ENCODE data around the gene SPIB. TPM values are rescaled to one million over a fixed set of nuclear protein-coding genes. Genes with fewer than 3 reads are reported as not detected.

SPIB gene
- total and polyA plus RNA-seq, 2 of the 4 experiments (the other 2 are of a cell fraction), result not detected

GRCh38 chr19:50453243-50453642, 34.5 kb downstream of the SPIB start:
- no peak overlapping the region for H3K27ac ChIP-seq (ENCODE audit: insufficient read depth, low read length)
- H3K18ac ChIP-seq (ENCODE audit: low read depth, low read length), result no peak overlapping the region
- CTCF ChIA-PET, result interaction anchor here (0.6 kb wide), 1 partner anchor 454 kb away, joined by 3 read pairs; no protein-coding TSS in a partner anchor
- H3K36me3 ChIP-seq (ENCODE audit: control insufficient read depth, insufficient read depth, low read length), result no peaks in the 10 kb centered on the region
- dilution Hi-C loops (cut with HindIII; ENCODE audit: low sequenced_read_pairs, unreplicated experiment) (no loop called here), intact Hi-C loops (cut with micrococcal nuclease) (no loop called here), in situ Hi-C loops (cut with MboI; ENCODE audit: low sequenced_read_pairs) (no loop called here)
- H4K8ac ChIP-seq (ENCODE audit: low read depth in 2 of 2, low read length in 2 of 2), result no peak overlapping the region
- no peak overlapping the region for H2BK5ac ChIP-seq (ENCODE audit: low read depth, low read length, poor library complexity, severe bottlenecking)
- no peak overlapping the region for H4K5ac ChIP-seq (ENCODE audit: low read depth, low read length)
- ATAC-seq (ENCODE audit: low read depth) (no peak), DNase-seq (no peak)
- peaks cover 8% of the 10 kb centered on the region; the same call in 1 of the 2 replicates for H3K27me3 ChIP-seq (ENCODE audit: control insufficient read depth, insufficient read depth, low read length)
- no peak overlapping the region for H3K14ac ChIP-seq (replicated peaks; ENCODE audit: low read depth, low read length)
- H3K4me2 ChIP-seq (ENCODE audit: low read depth, low read length), result no peak overlapping the region
- no peak overlapping the region for H2AK5ac ChIP-seq (ENCODE audit: low read depth, low read length)
- no CpG with 5 or more reads among the region's 3 CpGs for WGBS, 2 experiments (ENCODE audit: extremely low coverage in 2 of 2, insufficient read length in 1 of 2)
- H3K56ac ChIP-seq (ENCODE audit: extremely low read depth, insufficient read depth, low read length), result no peak overlapping the region
- H3K4me1 ChIP-seq (ENCODE audit: control insufficient read depth, insufficient read depth, low read length), result no peaks in the 10 kb centered on the region
- BruUV-seq (replicated peaks), result no TSS peak
- H3K23ac ChIP-seq (ENCODE audit: low read depth, low read length), result no peak overlapping the region
- H3K4ac ChIP-seq (ENCODE audit: low read depth, low read length), result no peak overlapping the region
- H3K9me3 ChIP-seq (ENCODE audit: control insufficient read depth, insufficient read depth, low read length), result no peaks in the 10 kb centered on the region
- no peak overlapping the region for H2BK20ac ChIP-seq (ENCODE audit: low read depth, low read length)
- H2AK9ac ChIP-seq (replicated peaks; ENCODE audit: low read depth, low read length, poor library complexity), result no peak overlapping the region
- H2BK15ac ChIP-seq (ENCODE audit: low read depth, low read length), result no peak overlapping the region
- H3K9me1 ChIP-seq (ENCODE audit: insufficient read depth, low read length), result no peaks in the 10 kb centered on the region
- TF ChIP-seq FOS (IDR thresholded peaks at IDR 0.05; ENCODE audit: low read depth, low read length) (no peak), BHLHE40 (IDR thresholded peaks at IDR 0.05; ENCODE audit: low read depth, low read length) (no peak), MAZ (IDR thresholded peaks at IDR 0.05; ENCODE audit: borderline replicate concordance, low read depth, low read length) (no peak), USF2 (IDR thresholded peaks at IDR 0.05; ENCODE audit: low read depth, low read length) (no peak), CTCF (conservative IDR thresholded peaks at IDR 0.05; ENCODE audit: low read depth, low read length) (no peak), RFX5 (IDR thresholded peaks at IDR 0.05; ENCODE audit: low read depth, low read length) (no peak), RAD21 (IDR thresholded peaks at IDR 0.05; ENCODE audit: low read length) (no peak), RCOR1 (IDR thresholded peaks at IDR 0.05; ENCODE audit: insufficient replicate concordance, low read length) (no peak), CEBPB (IDR thresholded peaks at IDR 0.05; ENCODE audit: low read depth, low read length) (no peak), POLR2A (IDR thresholded peaks at IDR 0.05; ENCODE audit: low read depth, low read length) (no peak), ELK1 (IDR thresholded peaks at IDR 0.05; ENCODE audit: borderline replicate concordance, low read depth, low read length) (no peak), SMC3 (IDR thresholded peaks at IDR 0.05; ENCODE audit: low read depth, low read length) (no peak)
- H3K9ac ChIP-seq (ENCODE audit: low read depth, low read length), result no peak overlapping the region
- no peak overlapping the region for H4K91ac ChIP-seq (ENCODE audit: insufficient read depth, low read depth, low read length)
- no peaks in the 10 kb centered on the region for H3K79me1 ChIP-seq (ENCODE audit: low read depth in 1 of 2, low read length in 2 of 2)
- POLR2A ChIA-PET (ENCODE audit: unreplicated experiment), result no interaction called here
- H3K4me3 ChIP-seq (ENCODE audit: insufficient read depth, low read depth, low read length), result no peak overlapping the region
- no peaks in the 10 kb centered on the region for H4K20me1 ChIP-seq (ENCODE audit: insufficient read depth, low read length)
- no peak overlapping the region for H2AFZ ChIP-seq (replicated peaks; ENCODE audit: low read length, poor library complexity)
- H2BK120ac ChIP-seq (ENCODE audit: low read depth, low read length), result no peak overlapping the region
